Pancreas (tissue), 10 donors: ENCODE measurements around the gene SMIM10L1. TPM values are rescaled to one million over a fixed set of nuclear protein-coding genes. Genes with fewer than 3 reads are reported as not detected.
A peak's percentile ranks its signal among the peaks of the same experiment; 100 is the strongest.

ENCODE experiments used
- ATAC-seq, 4 donors: fragments of 200-7000 bp; cut with Tn5 transposase; one replicate each; pipeline versions ENCODE4 v1.8.0 to v1.9.1; 2020; ENCODE audit warnings: mild to moderate bottlenecking in 4 of 4, moderate library complexity in 4 of 4
- DNase-seq, 6 donors: peaks; one replicate each; pipeline ENCODE4 v3.0.0-alpha.2; 2020
- FAIRE-seq: peaks from 2 replicates; lab custom pipeline; 2012; peaks lifted over from hg19 to GRCh38; lab: Jason Lieb, UNC
- H3K27ac ChIP-seq, 4 donors: fragments of 200-600 bp; sonication (generic); 1 replicate in 3 of 4; 2 replicates in 1 of 4; pipeline versions ENCODE4 v1.5.0 to v1.8.0; 2020
- H3K27me3 ChIP-seq, 4 donors: fragments of 200-600 bp; one replicate each; pipeline ENCODE4 v1.8.0; 2021
- H3K36me3 ChIP-seq, 3 donors: fragments of 200-600 bp; sonication (generic) in 1 of 3; one replicate each; pipeline versions ENCODE4 v1.5.0 to v1.8.0; 2020 to 2021
- H3K4me1 ChIP-seq, 3 donors: fragments of 200-600 bp; one replicate each; pipeline ENCODE4 v1.8.0; 2021
- H3K4me3 ChIP-seq, 4 donors: fragments of 200-600 bp; sonication (generic) in 2 of 4; one replicate each; pipeline versions ENCODE4 v1.5.0 to v1.8.0; 2020 to 2021
- H3K9me3 ChIP-seq, 4 donors: fragments of 200-600 bp; one replicate each; pipeline ENCODE4 v1.8.0; 2021
- WGBS, 2 donors: extraction: QIAGEN DNeasy Blood & Tissue Kit; methylation state at CpG; one replicate each; pipeline ENCODE4 v1.1.7; 2013; 5-methylcytosine and 5-hydroxymethylcytosine counted together
- intact Hi-C, 3 donors: fragments of 100-400 bp; cut with DNase I; formaldehyde crosslinking; loops; one replicate each; pipeline versions ENCODE4 v1.11.1 to v1.14.2; 2022
- polyA plus RNA-seq, 2 donors: library from polyadenylated mRNA; stranded (reverse); fragments of 200-250 nt; gene quantifications; one replicate each; pipeline ENCODE4 v1.2.3, GENCODE V29; 2013
- total RNA-seq, 6 donors: library from RNA; stranded (reverse); fragmentation: NEBNext Ultra II Directional in 4 of 6; extraction: Animal tissue kit (Norgen Biotek cat#: 25700) in 4 of 6; gene quantifications; one replicate each; pipeline versions ENCODE4 v1.2.1 to v1.2.4, GENCODE V29; 2021 to 2023
- TF ChIP-seq, protein P1 (sequence below), 4 donors: fragments of 200-600 bp; sonication (generic) in 3 of 4; IDR thresholded peaks; one replicate each; pipeline versions ENCODE4 v1.5.0 to v1.8.0; 2021; ENCODE audit warnings: antibody characterized with exemption in 4 of 4
- donor health status: healthy with polysubstance abuse.
- donor health status: DM: no; HTN: no; CAD: no; lungs with moderate emphysema.
- donor health status: DM: no; HTN: no; CAD: no.
- donor health status: control.
- donor health status: control.
- donor health status: Bipolar disorder and iron deficiency.
- donor health status: DM: yes; HTN: yes; CAD: no.
- donor health status: DM: no; HTN: no; CAD: no.
- donor health status: DM: no; HTN: no; CAD: no.
- donor health status: DM: yes; HTN: yes; CAD: no.

The SMIM10L1 gene
- total and polyA plus RNA-seq, 8 donors = 1.9 to 6.4 (median 3.8) TPM

DNA sequence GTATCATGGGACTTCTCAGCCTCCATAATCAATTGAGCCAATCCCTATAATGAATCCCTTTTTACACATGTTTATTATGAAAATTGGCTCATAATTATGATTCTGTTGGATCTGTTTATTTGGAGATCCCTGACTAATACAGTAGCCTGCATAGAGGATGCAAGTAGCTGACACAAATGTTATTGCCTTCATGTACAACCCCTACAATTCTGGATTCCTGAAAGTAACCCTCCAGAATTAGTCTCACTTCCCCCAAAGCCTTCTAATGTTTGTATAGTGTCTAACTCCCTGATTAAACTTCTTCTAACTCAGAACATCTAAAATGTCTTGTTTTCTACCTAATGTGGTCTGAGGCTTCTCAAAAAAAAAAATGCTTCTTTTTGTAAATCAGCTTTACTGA lies 6.6 kb upstream of the SMIM10L1 start:
- no peaks in the 10 kb centered on the region for H3K36me3 ChIP-seq
- no peaks in the 10 kb centered on the region for H3K27me3 ChIP-seq
- DNase-seq = no peak
- ATAC-seq = no peak
- no peaks in the 10 kb centered on the region for H3K9me3 ChIP-seq
- no peak overlapping the region for H3K4me3 ChIP-seq
- H3K4me1 ChIP-seq = peaks cover 0 to 7% (median 0%) of the 10 kb centered on the region in 3 donors
- FAIRE-seq = no peak
- intact Hi-C loops = no loop called here
- H3K27ac ChIP-seq = no peak overlapping the region
- TF ChIP-seq, protein P1, sequence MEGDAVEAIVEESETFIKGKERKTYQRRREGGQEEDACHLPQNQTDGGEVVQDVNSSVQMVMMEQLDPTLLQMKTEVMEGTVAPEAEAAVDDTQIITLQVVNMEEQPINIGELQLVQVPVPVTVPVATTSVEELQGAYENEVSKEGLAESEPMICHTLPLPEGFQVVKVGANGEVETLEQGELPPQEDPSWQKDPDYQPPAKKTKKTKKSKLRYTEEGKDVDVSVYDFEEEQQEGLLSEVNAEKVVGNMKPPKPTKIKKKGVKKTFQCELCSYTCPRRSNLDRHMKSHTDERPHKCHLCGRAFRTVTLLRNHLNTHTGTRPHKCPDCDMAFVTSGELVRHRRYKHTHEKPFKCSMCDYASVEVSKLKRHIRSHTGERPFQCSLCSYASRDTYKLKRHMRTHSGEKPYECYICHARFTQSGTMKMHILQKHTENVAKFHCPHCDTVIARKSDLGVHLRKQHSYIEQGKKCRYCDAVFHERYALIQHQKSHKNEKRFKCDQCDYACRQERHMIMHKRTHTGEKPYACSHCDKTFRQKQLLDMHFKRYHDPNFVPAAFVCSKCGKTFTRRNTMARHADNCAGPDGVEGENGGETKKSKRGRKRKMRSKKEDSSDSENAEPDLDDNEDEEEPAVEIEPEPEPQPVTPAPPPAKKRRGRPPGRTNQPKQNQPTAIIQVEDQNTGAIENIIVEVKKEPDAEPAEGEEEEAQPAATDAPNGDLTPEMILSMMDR (IDR thresholded peaks at IDR 0.05) = no peak

DNA sequence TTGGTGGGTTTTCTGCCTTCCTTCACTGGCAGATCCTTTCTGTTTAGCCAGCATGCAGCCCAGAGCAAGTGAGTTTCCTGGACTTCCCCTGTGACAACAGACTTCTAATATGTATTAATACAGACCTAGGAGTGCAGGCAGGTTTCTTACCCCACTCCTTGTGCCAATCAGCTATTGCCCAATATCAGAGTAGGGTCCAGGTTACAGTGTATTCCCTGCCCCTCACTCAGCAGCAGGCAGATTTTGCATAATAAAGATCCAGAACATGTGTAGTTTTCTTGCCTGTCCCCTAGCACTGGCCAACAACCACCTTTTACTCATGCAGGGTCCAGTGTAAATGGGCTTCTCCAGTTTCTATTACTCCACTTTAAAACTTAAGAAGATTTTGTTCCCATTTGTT lies 4.7 kb upstream of the SMIM10L1 start:
- Histone ChIP-seq H3K4me1 (peaks cover 9 to 19% (median 12%) of the 10 kb centered on the region in 3 donors), H3K27ac (no peak overlapping the region), H3K4me3 (no peak overlapping the region), H3K36me3 (no peaks in the 10 kb centered on the region), H3K27me3 (no peaks in the 10 kb centered on the region), H3K9me3 (no peaks in the 10 kb centered on the region)
- TF ChIP-seq, protein P1 (IDR thresholded peaks at IDR 0.05) = no peak
- intact Hi-C loops = no loop called here
- DNase-seq = no peak
- FAIRE-seq = no peak
- ATAC-seq = no peak

DNA sequence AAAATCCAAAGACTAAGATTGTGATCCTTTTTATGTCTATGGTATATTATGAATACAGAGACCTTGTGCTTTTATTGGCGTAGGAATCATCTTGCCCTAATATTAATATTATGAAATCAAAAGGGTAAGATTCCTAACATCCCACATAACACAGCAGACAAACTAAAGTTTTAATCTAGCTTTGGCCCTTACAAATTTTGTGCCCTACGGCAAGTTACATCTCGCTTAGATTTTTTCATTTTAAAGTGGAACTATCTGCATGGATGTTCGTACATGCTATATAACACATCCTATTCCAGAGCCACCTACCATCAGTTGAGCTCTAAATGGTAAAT lies 217 bp upstream of the SMIM10L1 start:
- ATAC-seq (no peak), DNase-seq (no peak), FAIRE-seq (peak; percentile 23)
- Histone ChIP-seq H3K27ac (peak overlapping the region; percentile 82 to 97 (median 93)), H3K36me3 (no peaks in the 10 kb centered on the region), H3K9me3 (no peaks in the 10 kb centered on the region), H3K4me1 (peaks cover 9 to 30% (median 12%) of the 10 kb centered on the region in 3 donors), H3K4me3 (peak overlapping the region; percentile 57 to 97 (median 76)), H3K27me3 (no peaks in the 10 kb centered on the region)
- TF ChIP-seq, protein P1 (IDR thresholded peaks at IDR 0.05) = no peak
- intact Hi-C loops = no loop called here
- 1% methylated on average over 4 of the region's 4 CpGs for WGBS, 2 donors

DNA sequence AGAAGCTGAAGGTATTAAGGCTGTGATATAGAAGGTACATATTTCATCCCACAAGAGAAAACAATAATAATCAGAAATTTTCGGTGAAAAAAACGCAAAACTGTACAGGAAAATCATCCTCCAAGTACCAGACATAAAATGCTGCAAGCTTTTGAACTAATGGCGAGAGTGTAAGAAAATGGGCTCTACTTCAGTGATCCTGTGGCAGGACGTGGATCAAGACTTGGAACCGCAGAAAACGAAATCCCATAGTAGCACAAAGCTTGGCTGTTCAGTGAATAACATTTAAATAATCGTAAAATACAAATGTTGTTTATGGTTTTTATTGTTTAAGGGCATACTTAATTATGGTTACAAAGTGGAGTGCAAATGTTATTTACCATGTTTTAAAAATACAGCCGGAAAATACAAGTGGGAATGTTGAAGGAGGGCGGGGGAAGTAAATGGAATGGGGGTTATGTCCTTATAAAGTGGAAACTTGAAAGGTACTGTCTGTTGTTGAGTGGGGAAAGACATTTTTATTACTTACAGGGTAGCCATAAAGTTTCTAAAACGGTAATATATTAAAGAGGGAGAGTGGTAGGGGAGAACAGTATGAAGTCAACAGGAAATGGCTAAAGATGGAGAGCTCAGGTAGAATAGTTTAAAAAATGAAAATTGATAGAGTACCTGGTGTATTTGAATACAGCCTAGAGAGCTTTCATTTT lies 1.1 kb downstream of the SMIM10L1 start:
- TF ChIP-seq, protein P1 (IDR thresholded peaks at IDR 0.05) = no peak
- no peaks in the 10 kb centered on the region for H3K36me3 ChIP-seq
- H3K27me3 ChIP-seq = no peaks in the 10 kb centered on the region
- H3K27ac ChIP-seq = peak overlapping the region; percentile 82 to 97 (median 93)
- H3K4me1 ChIP-seq = peaks cover 9 to 30% (median 12%) of the 10 kb centered on the region in 3 donors
- FAIRE-seq (peak; percentile 39), DNase-seq (no peak), ATAC-seq (peak in 2 of 4 donors; percentile 18 to 34)
- H3K9me3 ChIP-seq = no peaks in the 10 kb centered on the region
- 1 to 3% methylated on average over 10 of the region's 10 CpGs for WGBS, 2 donors
- peak overlapping the region; percentile 57 to 97 (median 76) for H3K4me3 ChIP-seq
- intact Hi-C loops = no loop called here

DNA sequence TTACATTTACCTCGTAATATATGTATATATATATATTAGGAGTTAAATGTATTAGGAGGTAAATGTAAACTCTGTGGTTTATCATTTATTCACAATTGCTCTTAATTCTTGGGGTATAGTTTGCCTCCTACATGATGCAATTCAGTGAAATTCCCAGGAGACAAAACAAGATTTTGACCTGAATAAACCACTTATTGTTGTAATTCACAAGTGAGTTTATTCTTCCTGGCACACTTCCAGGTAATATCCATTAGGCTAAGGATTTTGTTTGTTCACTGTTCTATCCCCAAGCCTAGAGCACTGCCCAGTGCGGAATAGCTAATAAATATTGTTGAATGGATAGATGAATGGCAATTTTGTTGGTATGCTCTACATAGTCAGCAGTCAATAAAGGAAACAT lies 3.0 kb downstream of the SMIM10L1 start:
- FAIRE-seq (no peak), DNase-seq (no peak), ATAC-seq (no peak)
- Histone ChIP-seq H3K27me3 (no peaks in the 10 kb centered on the region), H3K27ac (no peak overlapping the region), H3K4me3 (no peak overlapping the region), H3K36me3 (no peaks in the 10 kb centered on the region), H3K9me3 (no peaks in the 10 kb centered on the region), H3K4me1 (peaks cover 9 to 26% (median 12%) of the 10 kb centered on the region in 3 donors)
- TF ChIP-seq, protein P1 (IDR thresholded peaks at IDR 0.05) = no peak
- intact Hi-C loops = no loop called here
- WGBS, 2 donors = 90 to 91% methylated on average over 2 of the region's 2 CpGs
